NCI-H446 (cell line): ENCODE data around the gene KIF22.
A peak's percentile ranks its signal among the peaks of the same experiment; 100 is the strongest.

Experiments
- DNase-seq, 2 experiments: peaks; one replicate each; lab custom pipeline; 2025; lab: John Stamatoyannopoulos, UW

The KIF22 gene

DNA sequence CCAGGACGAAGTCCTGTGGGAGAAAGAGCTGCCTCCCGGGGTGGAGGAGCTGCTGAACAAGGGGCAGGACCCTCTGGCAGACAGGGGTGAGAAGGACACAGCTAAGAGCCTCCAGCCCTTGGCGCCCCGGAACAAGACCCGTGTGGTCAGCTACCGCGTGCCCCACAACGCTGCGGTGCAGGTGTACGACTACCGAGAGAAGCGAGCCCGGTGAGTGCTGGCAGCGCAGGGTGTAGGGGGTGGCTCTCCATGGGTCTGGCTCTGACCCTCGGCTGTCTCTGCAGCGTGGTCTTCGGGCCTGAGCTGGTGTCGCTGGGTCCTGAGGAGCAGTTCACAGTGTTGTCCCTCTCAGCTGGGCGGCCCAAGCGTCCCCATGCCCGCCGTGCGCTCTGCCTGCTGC lies 51.1 kb downstream of the KIF22 start:
- no peak for DNase-seq

GRCh38 chr16:29842732-29843346 lies 52.3 kb downstream of the KIF22 start:
- DNase-seq = no peak

DNA sequence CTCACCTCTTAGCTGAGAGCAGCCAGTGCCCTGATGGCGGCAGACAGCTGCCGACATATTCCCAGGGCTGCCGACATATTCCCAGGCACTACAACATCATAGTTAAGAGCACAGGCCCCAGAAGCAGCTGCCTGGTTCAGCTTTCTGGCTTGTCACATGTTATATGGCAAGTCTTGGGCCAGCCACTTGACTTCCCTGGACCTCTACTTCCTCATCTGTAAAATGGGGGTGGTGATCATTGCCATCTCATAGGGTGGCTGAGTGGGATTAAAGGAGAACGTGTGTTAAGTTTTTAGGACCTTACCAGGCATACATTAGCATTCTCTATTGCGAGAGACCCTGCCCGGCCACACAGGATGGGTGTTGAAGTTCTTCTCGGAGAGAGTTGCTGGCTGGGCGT lies 53.4 kb downstream of the KIF22 start:
- no peak for DNase-seq

DNA sequence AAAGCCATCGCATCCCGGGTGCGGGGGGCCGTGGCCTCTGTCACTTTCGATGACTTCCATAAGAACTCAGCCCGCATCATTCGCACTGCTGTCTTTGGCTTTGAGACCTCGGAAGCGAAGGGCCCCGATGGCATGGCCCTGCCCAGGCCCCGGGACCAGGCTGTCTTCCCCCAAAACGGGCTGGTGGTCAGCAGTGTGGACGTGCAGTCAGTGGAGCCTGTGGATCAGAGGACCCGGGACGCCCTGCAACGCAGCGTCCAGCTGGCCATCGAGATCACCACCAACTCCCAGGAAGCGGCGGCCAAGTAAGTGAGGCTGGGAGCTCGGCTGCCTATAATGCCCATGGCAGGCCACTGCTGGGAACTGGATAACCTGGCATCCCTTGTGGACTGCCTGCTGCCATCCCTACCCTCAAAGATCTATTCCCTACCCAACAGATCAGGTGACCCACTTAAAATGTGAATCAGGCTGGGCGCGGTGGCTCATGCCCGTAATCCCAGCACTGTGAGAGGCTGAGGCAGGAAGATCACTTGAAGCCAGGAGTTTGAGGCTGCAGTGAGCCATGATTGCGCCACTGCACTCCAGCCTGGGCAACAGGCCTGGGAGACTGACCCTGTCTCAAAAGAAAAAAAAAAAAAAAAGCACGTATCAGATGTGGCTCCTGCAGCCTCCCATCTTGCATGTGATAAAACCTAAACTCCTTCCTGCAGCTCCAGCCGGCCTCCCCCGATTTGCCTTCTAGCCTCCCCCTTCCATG lies 54.2 kb downstream of the KIF22 start:
- no peak for DNase-seq

DNA sequence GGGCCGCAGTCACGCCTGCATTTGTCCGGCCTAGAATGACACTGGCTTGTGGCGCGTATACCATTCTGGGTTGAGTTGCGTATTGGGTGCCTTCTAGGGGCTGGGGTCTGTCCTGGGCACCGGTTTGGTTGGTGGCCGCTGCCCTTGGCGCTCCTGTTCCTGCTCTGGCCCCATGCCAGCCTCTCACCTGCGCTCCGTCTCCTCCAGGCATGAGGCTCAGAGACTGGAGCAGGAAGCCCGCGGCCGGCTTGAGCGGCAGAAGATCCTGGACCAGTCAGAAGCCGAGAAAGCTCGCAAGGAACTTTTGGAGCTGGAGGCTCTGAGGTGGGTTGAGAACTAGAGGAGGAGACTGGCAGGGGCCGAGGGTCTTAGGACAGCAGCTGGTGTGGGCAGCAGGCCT lies 55.1 kb downstream of the KIF22 start:
- no peak for DNase-seq

DNA sequence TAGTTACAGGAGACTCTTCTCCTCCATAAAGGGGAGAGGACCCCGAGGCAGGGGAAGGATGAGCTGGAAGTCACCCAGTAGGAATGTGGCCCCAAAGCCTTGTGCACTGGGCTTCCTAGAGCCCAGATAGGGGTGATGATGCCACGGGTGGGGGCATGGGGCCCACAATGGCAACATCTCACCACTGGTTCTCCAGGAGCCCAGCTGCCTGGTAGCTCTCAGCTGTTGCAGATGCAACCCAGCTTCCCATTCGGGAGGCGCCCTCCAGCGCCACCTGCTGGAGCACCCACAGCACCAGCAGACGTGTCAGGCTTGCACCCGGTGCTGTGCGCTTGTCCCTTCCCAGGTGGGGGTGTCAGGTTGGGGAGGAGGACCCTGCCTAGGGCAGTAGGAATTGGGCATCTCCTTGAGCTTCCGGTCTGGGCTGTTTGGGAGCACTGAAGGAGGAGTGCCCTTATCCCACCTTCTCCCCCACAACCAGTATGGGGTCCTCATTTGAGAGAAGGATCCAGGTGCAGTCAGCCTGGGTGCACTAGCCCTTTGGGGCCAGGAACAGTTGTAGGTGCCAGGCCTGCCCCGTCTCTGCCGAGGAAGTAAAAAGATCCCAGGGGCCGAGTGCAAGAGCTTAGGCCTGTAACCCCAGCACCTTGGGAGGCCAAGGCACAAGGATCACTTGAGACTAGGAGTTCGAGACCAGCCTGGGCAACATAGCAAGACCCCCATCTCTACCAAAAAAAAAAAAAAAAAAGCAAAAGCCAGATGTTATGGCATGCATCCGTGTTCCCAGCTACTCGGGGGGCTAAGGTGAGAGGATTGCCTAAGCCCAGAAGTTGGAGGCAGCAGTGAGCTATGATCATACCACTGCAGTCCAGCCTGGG lies 58.1 kb downstream of the KIF22 start:
- DNase-seq = peak; percentile 27 to 57

GRCh38 chr16:29849505-29849904 lies 59.0 kb downstream of the KIF22 start:
- no peak for DNase-seq

GRCh38 chr16:29850998-29851397 lies 60.4 kb downstream of the KIF22 start:
- DNase-seq = no peak

DNA sequence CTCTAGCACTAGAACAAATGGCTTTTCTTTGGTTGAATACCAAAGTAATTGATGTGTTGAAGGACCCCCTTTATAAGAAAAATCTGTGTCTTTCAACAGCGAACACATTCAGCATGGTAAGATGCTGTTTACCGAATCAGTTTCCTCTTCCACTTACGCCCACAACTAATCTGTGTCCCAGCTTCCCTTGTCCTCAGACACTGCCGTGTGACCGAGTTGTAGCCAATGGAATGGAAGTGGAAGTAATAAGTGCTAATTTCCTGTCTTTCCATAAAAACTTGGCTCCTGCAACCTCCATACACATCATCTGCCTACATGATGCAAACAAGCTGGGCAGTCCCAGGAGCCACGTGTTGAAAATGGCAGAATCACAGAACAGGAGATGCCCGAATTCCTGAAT lies 62.1 kb downstream of the KIF22 start:
- peak in 1 of 2 experiments; percentile 13 for DNase-seq

DNA sequence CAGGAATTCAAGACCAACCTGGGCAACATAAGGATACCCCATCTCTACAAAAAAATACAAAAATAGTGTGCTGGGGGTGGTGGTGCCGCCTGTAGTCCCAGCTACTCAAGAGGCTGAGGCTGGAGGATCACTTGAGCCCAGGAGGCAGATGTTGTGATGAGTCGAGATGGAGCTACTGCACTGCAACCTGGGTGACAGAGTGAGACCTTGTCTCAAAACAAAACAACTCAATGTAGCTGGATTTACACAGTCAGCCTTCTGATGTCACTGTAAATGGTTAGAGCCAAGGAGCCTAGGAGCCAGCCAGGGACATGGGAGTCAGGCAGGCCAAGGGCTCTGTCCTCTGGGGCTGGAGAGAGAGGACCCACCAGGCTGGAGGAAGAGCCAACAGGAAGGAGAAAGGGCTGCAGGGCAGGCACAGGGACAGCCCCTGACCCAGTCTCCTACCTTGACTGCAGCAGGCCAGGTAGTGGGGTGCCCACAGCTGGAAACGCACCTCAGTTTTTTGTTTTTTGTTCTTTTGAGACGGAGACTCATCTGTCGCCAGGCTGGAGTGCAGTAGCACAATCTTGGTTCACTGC lies 64.1 kb downstream of the KIF22 start:
- DNase-seq = no peak
